HG03064 (cell line): ENCODE data around the gene HAVCR1.
"Not testable (repeated sequence)": the region's sequence is repeated elsewhere in the genome, so short reads cannot be mapped to it uniquely, and the experiment has no call there.

Experiments
- ATAC-seq: cut with Tn5 transposase; IDR thresholded peaks from one replicate; pipeline ENCODE4 v1.9.1; 2021; ENCODE audit warnings: low read depth; ENCODE audit not compliant: unreplicated experiment

Gene HAVCR1

GRCh38 chr5:157051604-157052245 lies 7.2 kb downstream of the HAVCR1 start:
- no peak for ATAC-seq

DNA sequence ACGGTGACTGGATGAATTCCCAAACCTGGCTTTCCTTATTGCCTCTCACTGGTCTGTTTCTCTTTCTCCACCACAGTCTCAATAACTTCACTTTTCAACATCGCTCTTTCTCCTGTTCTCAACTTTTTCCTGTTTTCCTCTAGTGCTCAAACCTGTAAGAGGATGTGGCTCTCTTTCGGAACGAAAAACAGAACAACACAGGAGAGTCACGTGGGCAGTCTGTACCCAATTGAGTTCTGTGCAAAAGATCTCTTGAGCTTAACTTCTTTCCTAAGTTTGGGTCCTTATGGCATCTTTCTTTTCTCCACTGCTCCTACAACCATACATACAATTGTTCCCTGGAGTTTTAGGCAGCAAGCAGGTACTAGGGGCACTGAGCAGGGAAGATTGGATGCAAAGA lies 8.9 kb downstream of the HAVCR1 start:
- no peak for ATAC-seq

DNA sequence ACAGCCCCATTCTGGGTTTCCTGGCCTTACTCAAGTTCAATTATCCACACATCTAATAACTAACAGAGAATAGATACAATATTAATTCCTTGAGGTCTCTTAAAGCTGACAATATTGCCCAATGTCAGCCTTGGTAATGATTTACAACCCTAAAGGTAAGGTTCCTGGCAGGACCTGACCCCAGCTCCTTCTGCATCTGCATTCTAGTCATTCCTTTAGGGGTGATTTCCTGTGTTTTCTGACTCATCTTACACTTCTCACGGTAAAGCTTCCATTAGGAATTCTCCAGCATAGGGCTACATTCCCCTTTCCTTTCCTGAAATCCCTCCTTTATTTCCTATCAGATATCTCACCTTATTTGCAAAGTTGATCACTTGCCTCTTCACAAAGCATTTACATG lies 9.3 kb downstream of the HAVCR1 start:
- ATAC-seq, result no peak

DNA sequence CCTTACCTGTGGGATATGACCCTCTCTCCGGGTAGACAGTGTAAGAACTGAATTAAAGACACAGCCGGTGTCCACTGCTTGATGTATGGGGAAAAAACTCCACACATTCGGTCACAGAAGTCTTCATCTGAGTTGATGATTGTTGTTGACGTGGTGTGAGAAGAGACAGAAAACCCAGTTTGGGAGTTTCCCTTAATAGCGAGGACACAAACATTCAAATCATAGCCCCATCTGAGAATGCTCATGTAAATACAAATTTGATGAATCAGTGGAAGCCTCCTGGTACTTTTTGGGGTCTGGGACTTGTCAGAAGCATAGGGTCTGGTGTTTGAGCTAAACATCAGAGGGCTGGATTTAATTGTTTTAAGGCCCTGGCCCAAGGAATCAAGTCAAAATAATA lies 11.0 kb downstream of the HAVCR1 start:
- ATAC-seq, result no peak

DNA sequence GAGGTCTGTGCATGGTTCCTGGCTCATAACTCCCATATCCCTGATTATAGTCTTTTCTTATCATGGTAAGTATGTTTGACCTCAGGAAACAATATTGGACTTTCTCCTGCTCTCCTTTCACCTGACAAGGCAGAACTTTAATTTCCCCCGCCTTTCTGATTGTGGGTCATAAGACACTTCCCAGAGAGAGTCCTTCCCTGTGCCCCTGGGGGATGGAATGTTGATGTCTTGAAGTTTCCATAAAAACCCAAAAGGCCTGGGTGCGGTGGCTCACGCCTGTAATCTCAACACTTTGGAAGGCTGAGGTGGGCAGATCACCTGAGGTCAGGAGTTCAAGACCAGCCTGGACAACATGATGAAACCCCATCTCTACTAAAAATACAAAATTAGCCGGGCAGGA lies 11.9 kb downstream of the HAVCR1 start:
- not testable (repeated sequence) for ATAC-seq

DNA sequence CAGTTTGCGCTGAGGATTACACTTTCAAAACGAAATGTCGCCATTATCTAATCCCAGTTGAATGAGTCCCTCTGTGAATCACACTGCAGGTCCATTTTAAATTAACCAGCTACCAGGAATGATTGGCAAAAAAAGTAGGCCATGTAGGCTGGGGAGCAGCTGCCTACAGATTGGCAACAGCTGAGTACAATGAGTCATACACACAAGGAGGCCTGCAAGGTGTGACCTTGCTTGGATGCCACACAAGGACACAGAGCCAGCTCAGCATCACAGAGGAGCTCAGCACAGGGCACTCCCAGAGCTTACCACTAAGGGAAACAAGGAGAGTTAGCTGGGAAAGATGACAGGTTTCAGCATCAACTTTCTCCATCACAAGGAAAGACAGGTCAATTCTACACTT lies 12.9 kb downstream of the HAVCR1 start:
- ATAC-seq, result no peak

- no peak for ATAC-seq
Measured at GRCh38 chr5:157045601-157046000, 13.3 kb downstream of the HAVCR1 start.

DNA sequence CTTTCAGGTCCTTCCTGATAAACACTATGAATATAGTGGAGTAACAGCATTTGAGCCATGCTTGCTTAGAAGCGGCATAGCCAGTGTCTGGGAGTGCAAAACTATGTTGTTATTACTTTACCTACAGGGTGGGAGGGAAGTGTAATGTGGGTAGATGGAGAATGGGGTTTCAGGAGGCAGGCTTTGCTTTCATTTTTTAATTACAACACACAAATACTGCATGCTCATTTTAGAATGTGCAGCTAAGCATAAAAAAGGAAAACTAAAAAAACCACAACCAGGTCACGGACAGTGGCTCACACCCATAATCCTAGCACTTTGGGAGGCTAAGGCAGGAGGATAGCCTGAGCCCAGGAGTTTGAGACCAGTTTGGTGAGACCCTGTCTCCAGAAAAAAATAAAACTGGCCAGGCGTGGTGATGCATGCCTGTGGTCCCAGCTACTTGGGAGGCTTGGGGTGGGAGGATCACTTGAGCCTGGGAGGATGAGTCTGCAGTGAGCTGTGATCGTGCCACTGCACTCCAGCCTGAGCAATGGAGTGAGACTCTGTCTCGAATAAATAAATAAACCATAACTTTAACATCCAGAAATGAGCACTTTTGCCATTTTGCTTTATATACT lies 20.2 kb downstream of the HAVCR1 start:
- no peak for ATAC-seq

GRCh38 chr5:157034106-157035072 lies 24.5 kb downstream of the HAVCR1 start:
- ATAC-seq, result not testable (repeated sequence)

DNA sequence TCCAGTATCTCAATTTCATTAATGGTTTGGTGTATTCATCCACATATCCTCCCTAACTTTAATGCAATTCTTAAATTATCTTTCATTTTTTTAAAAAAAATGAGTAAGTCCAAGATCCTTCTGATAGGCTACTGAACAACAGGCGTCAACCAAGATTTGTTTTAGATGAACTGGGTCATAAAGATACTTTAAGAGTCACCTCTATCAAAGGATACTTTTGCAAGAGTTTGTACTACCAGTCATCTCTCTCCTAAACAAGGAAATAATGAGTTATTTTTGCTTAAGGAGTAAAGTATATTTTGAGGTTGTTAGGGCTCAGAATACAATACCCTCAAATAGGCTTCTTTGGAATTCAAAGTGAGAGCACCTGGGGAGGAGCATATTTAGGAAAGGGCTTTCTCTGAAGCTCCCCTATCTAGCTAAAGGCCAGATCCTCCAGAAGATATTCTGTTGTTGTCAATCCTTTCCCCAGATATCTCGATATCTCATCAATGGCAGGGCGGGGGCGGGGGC lies 25.8 kb downstream of the HAVCR1 start:
- no peak for ATAC-seq

GRCh38 chr5:157030692-157031091 lies 28.2 kb downstream of the HAVCR1 start:
- ATAC-seq, result no peak

GRCh38 chr5:157029457-157029856 lies 29.5 kb downstream of the HAVCR1 start:
- ATAC-seq, result no peak

GRCh38 chr5:157027663-157028062 lies 31.3 kb downstream of the HAVCR1 start:
- ATAC-seq, result peak; percentile 94

DNA sequence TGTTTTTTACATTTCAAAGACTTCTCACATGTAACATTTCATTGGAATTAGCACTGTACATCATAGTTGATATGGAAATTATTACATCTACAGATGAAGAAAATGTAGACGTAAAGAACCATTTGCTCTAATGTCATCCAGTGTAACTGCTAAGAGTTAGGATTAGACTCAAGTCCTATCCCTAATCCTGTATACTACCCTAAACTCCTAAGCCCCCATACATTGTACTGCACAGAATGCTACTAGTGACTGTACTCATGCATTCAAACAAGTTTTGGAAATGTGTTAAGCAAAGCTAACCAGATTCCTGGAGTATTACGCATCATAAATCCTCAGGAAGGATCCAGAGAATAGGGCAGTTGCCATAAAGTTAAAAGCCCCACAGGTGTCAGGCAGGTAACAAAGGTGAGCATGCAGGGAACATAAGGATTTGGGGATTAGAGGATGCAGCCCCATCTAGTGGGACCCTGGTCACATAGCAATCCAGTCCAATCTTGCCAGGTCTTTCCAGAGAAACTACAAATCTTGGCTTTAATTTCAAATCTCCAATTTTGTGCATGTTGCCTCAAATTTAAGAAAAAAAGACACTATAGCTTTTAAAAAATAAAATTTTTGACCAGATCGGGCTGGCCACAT lies 32.0 kb downstream of the HAVCR1 start:
- no peak for ATAC-seq

DNA sequence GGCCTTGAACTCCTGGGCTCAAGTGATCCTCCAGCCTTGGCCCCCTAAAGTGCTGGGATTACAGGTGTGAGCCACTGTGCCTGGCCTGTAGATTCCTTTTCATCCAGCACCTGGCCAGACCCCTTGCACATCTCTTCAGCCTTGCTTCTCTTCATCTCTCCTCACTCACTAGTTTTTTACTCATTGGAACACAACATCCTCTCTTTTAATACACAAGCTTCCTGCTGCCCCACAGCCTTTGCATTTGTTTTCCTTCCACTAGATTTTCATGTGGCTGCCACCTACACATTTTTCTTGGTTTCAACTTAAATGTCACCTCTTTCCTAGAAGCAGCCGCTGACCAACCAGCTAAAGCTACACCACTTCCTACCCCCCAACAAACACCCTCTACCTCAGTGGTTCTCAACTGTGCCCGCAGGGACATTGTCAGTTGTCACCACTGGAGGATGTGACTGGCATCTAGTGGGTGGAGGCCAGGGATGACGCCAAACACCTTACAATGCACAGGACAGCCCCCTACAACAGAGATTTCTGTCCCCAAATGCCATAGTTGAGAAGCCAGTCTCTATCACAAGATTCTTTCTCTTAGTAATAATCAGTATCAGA lies 33.7 kb downstream of the HAVCR1 start:
- ATAC-seq, result no peak

- no peak for ATAC-seq
Measured at GRCh38 chr5:157024208-157024959, 34.5 kb downstream of the HAVCR1 start.

GRCh38 chr5:157022024-157022423 lies 36.9 kb downstream of the HAVCR1 start:
- no peak for ATAC-seq

DNA sequence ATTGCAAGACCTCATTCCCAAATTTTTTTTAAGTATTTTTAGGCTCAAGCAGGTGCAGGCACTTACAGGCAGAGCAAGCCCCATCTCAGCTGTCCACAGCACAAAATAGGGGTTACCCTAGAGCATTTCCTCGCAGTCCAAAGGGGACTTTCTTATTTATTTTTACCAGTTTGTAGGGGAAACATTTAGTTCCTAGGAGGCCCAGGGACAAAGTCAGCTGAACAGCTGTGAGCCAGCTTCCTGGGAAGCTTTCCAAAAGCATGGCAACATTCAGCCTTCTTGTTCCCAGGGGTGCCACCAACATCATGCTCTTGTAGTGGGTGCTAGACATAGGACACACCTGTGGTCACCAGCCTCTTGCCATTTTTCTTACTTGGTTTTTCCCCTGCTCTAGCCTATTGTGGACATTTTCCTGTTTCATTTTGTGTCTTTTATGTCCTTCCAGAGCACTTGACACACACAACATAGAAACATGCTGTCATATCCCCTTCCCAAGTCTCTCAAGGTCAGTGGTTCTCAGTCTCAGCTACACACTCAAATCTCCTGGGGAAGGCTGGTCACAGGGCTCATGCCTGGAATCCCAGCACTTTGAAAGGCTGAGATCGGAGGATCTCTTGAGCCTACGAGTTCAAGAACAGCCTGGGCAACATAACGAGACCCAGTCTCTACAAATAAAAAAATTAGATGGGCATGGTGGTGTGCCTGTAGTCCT lies 38.2 kb downstream of the HAVCR1 start:
- no peak for ATAC-seq

- ATAC-seq, result no peak
Measured at GRCh38 chr5:157020002-157020401, 38.9 kb downstream of the HAVCR1 start.
